IMR-90 (cell line): ENCODE measurements around the gene CMC2. TPM values are rescaled to one million over a fixed set of nuclear protein-coding genes. Genes with fewer than 3 reads are reported as not detected.

Experiments
- ATAC-seq: fragments of 200-7000 bp; cut with Tn5 transposase; 2 replicates; pipeline ENCODE4 v1.9.1; 2020; ENCODE audit warnings: low read depth, mild to moderate bottlenecking, moderate library complexity
- BruUV-seq: library from RNA; stranded (reverse); fragments of 400-500 nt; replicated peaks from 2 replicates; lab custom pipeline; 2021; lab: Mats Ljungman, UMichigan
- CTCF ChIA-PET: fragments of 300-600 bp; formaldehyde crosslinking; extraction: SDS; loops from one replicate; lab custom pipeline; 2021; ENCODE audit warnings: antibody characterized with exemption; lab: Yijun Ruan, JAX
- POLR2A ChIA-PET: fragments of 300-600 bp; sonication (Branson Sonifier 250); formaldehyde crosslinking; loops from one replicate; lab custom pipeline; 2022; ENCODE audit warnings: antibody characterized with exemption; ENCODE audit not compliant: unreplicated experiment; lab: Charles Lee
- DNase-seq: peaks from one replicate; pipeline ENCODE4 v3.0.0; 2013
- H2AFZ ChIP-seq: replicated peaks from 2 replicates; pipeline ENCODE3; 2013; ENCODE audit warnings: low read length, mild to moderate bottlenecking; ENCODE audit not compliant: poor library complexity
- H2AK5ac ChIP-seq: 2 replicates; pipeline ENCODE4 v1.6.1; 2013; ENCODE audit warnings: low read depth, low read length, inconsistent platforms
- H2AK9ac ChIP-seq: replicated peaks from 2 replicates; pipeline ENCODE3; 2013; ENCODE audit warnings: mild to moderate bottlenecking, low read depth, low read length, moderate library complexity; ENCODE audit not compliant: poor library complexity
- H2BK120ac ChIP-seq: 2 replicates; pipeline ENCODE4 v1.6.1; 2013; ENCODE audit warnings: low read depth, low read length, inconsistent platforms
- H2BK15ac ChIP-seq: 3 replicates; pipeline ENCODE4 v1.6.1; 2013; ENCODE audit warnings: low read depth, low read length, inconsistent platforms
- H2BK20ac ChIP-seq: 2 replicates; pipeline ENCODE4 v1.6.1; 2013; ENCODE audit warnings: low read depth, mild to moderate bottlenecking, inconsistent platforms, low read length, moderate library complexity
- H2BK5ac ChIP-seq: 2 replicates; pipeline ENCODE4 v1.6.1; 2013; ENCODE audit warnings: mild to moderate bottlenecking, low read depth, low read length, inconsistent platforms; ENCODE audit not compliant: poor library complexity, severe bottlenecking
- H3K14ac ChIP-seq: replicated peaks from 2 replicates; pipeline ENCODE4 v1.6.1; 2013; ENCODE audit warnings: low read depth, low read length, inconsistent platforms
- H3K18ac ChIP-seq: 2 replicates; pipeline ENCODE4 v1.6.1; 2013; ENCODE audit warnings: low read depth, low read length, control low read depth
- H3K23ac ChIP-seq: 2 replicates; pipeline ENCODE4 v1.6.1; 2013; ENCODE audit warnings: low read depth, low read length, inconsistent platforms
- H3K27ac ChIP-seq: 2 replicates; pipeline ENCODE4 v1.5.1; 2013; ENCODE audit warnings: mild to moderate bottlenecking, control low read depth, low read length; ENCODE audit not compliant: insufficient read depth
- H3K27me3 ChIP-seq: 2 replicates; pipeline ENCODE4 v1.6.1; 2013; ENCODE audit warnings: low read length; ENCODE audit not compliant: control insufficient read depth, insufficient read depth
- H3K36me3 ChIP-seq: 2 replicates; pipeline ENCODE4 v1.6.1; 2013; ENCODE audit warnings: low read length, mixed read lengths; ENCODE audit not compliant: control insufficient read depth, insufficient read depth
- H3K4ac ChIP-seq: 2 replicates; pipeline ENCODE4 v1.6.1; 2013; ENCODE audit warnings: low read depth, low read length, inconsistent platforms
- H3K4me1 ChIP-seq: 2 replicates; pipeline ENCODE4 v1.6.1; 2013; ENCODE audit warnings: low read length, mixed read lengths; ENCODE audit not compliant: control insufficient read depth, insufficient read depth
- H3K4me2 ChIP-seq: 2 replicates; pipeline ENCODE4 v1.6.1; 2013; ENCODE audit warnings: low read depth, mild to moderate bottlenecking, control low read depth, low read length, moderate library complexity
- H3K4me3 ChIP-seq: 2 replicates; pipeline ENCODE4 v1.5.1; 2013; ENCODE audit warnings: low read depth, mild to moderate bottlenecking, control low read depth, low read length, moderate library complexity; ENCODE audit not compliant: insufficient read depth
- H3K56ac ChIP-seq: 2 replicates; pipeline ENCODE4 v1.6.1; 2013; ENCODE audit warnings: low read length, inconsistent platforms; ENCODE audit not compliant: insufficient read depth; ENCODE audit errors: extremely low read depth
- H3K79me1 ChIP-seq, 2 experiments: 2 replicates each; pipeline ENCODE4 v1.6.1; 2013; ENCODE audit warnings: low read length in 2 of 2, inconsistent platforms in 1 of 2, low read depth in 1 of 2
- H3K9ac ChIP-seq: 2 replicates; pipeline ENCODE4 v1.6.1; 2013; ENCODE audit warnings: low read depth, low read length, control low read depth
- H3K9me1 ChIP-seq: 2 replicates; pipeline ENCODE4 v1.6.1; 2013; ENCODE audit warnings: low read length, inconsistent platforms; ENCODE audit not compliant: insufficient read depth
- H3K9me3 ChIP-seq: 2 replicates; pipeline ENCODE4 v1.6.1; 2013; ENCODE audit warnings: low read length; ENCODE audit not compliant: control insufficient read depth, insufficient read depth
- H4K20me1 ChIP-seq: 2 replicates; pipeline ENCODE4 v1.6.1; 2013; ENCODE audit warnings: low read length, inconsistent platforms; ENCODE audit not compliant: insufficient read depth
- H4K5ac ChIP-seq: 2 replicates; pipeline ENCODE4 v1.6.1; 2013; ENCODE audit warnings: mild to moderate bottlenecking, low read depth, low read length, control low read depth
- H4K8ac ChIP-seq, 2 experiments: 2 replicates each; pipeline ENCODE4 v1.6.1; 2013; ENCODE audit warnings: low read depth in 2 of 2, low read length in 2 of 2, control low read depth in 1 of 2, inconsistent platforms in 1 of 2
- H4K91ac ChIP-seq: 2 replicates; pipeline ENCODE4 v1.6.1; 2013; ENCODE audit warnings: low read depth, low read length, inconsistent platforms; ENCODE audit not compliant: insufficient read depth
- BHLHE40 ChIP-seq: fragments of 150-350 bp; IDR thresholded peaks from 2 replicates; pipeline ENCODE4 v1.6.1; 2016; ENCODE audit warnings: mild to moderate bottlenecking, low read depth, low read length
- CTCF ChIP-seq: conservative IDR thresholded peaks from 2 replicates; pipeline ENCODE4 v1.5.1; 2012; ENCODE audit warnings: mild to moderate bottlenecking, low read depth, low read length, improper control_type of control experiment
- FOS ChIP-seq: fragments of 150-350 bp; IDR thresholded peaks from 2 replicates; pipeline ENCODE4 v1.6.1; 2016; ENCODE audit warnings: low read depth, low read length
- POLR2A ChIP-seq: IDR thresholded peaks from 2 replicates; pipeline ENCODE4 v1.6.1; 2012; ENCODE audit warnings: mild to moderate bottlenecking, low read depth, low read length
- WGBS, 2 experiments: methylation state at CpG; one replicate each; pipeline versions ENCODE4 v1.1.5 to v1.1.7; 2013; ENCODE audit warnings: missing lambda C conversion rate in 2 of 2; ENCODE audit not compliant: insufficient read length in 1 of 2; ENCODE audit errors: extremely low coverage in 2 of 2; 5-methylcytosine and 5-hydroxymethylcytosine counted together
- dilution Hi-C: fragments of 300-500 bp; cut with HindIII; formaldehyde crosslinking; loops from one replicate; pipeline ENCODE4 v1.14.3; 2018; ENCODE audit warnings: low sequenced_read_pairs; ENCODE audit not compliant: unreplicated experiment
- in situ Hi-C: fragments of 300-500 bp; cut with MboI; formaldehyde crosslinking; loops from 3 replicates; pipeline ENCODE4 v1.14.3; 2019; ENCODE audit warnings: low sequenced_read_pairs, inconsistent platforms, mixed read lengths
- intact Hi-C: fragments of 100-400 bp; cut with micrococcal nuclease; formaldehyde crosslinking; loops from 2 replicates; pipeline ENCODE4 v1.10.0; 2022
- polyA plus RNA-seq, 3 experiments: library from polyadenylated mRNA; depleted of rRNA; stranded (reverse); fragments of >200 nt; gene quantifications; 2 replicates each; pipeline ENCODE4 v1.2.3, GENCODE V29; 2012; ENCODE audit warnings: low replicate concordance in 1 of 3
- total RNA-seq: library from RNA; depleted of rRNA; stranded (reverse); fragments of >200 nt; gene quantifications from 2 replicates; pipeline ENCODE4 v1.2.3, GENCODE V29; 2012

The CMC2 gene
- total and polyA plus RNA-seq, 2 of the 4 experiments (the other 2 are of a cell fraction): 57.0 to 104 TPM

- Histone ChIP-seq H3K9me1 (no peaks in the 10 kb centered on the region), H3K9me3 (no peaks in the 10 kb centered on the region), H3K79me1 (no peaks in the 10 kb centered on the region), H2BK15ac (no peak overlapping the region), H3K36me3 (no peaks in the 10 kb centered on the region), H4K20me1 (no peaks in the 10 kb centered on the region), H3K4me2 (no peak overlapping the region), H3K4me1 (peaks cover 3% of the 10 kb centered on the region), H2AFZ (no peak overlapping the region), H3K27ac (no peak overlapping the region), H3K23ac (no peak overlapping the region), H2AK5ac (no peak overlapping the region), H3K18ac (no peak overlapping the region), H4K8ac (no peak overlapping the region), H3K9ac (no peak overlapping the region), H4K5ac (no peak overlapping the region), H2BK120ac (no peak overlapping the region), H3K56ac (no peak overlapping the region), H2BK20ac (no peak overlapping the region), H3K14ac (no peak overlapping the region), H2AK9ac (no peak overlapping the region), H3K4ac (no peak overlapping the region), H2BK5ac (no peak overlapping the region), H4K91ac (no peak overlapping the region), H3K4me3 (no peak overlapping the region), H3K27me3 (no peaks in the 10 kb centered on the region)
- POLR2A ChIA-PET: no interaction called here
- in situ Hi-C loops: no loop called here
- BruUV-seq: no TSS peak
- intact Hi-C loops: no loop called here
- ATAC-seq (no peak), DNase-seq (no peak)
- dilution Hi-C loops: no loop called here
- WGBS, 2 experiments: 85% methylated on average over 2 of the region's 4 CpGs; no CpG with 5 or more reads in 1 of the 2 experiments
- no peak for TF ChIP-seq CTCF
- TF ChIP-seq BHLHE40: no peak
- TF ChIP-seq POLR2A: no peak
- no peak for TF ChIP-seq FOS
- CTCF ChIA-PET: no interaction called here
Measured at GRCh38 chr16:80938879-80939260, 67.8 kb downstream of the CMC2 start.
